ENCODE data around the gene BICRA.
"Not testable (repeated sequence)": the region's sequence is repeated elsewhere in the genome, so short reads cannot be mapped to it uniquely, and the experiment has no call there.

GRCh38 chr19:47718415-47719046 is 109.6 kb downstream of the BICRA start:
- TF ChIP-seq, protein P1, sequence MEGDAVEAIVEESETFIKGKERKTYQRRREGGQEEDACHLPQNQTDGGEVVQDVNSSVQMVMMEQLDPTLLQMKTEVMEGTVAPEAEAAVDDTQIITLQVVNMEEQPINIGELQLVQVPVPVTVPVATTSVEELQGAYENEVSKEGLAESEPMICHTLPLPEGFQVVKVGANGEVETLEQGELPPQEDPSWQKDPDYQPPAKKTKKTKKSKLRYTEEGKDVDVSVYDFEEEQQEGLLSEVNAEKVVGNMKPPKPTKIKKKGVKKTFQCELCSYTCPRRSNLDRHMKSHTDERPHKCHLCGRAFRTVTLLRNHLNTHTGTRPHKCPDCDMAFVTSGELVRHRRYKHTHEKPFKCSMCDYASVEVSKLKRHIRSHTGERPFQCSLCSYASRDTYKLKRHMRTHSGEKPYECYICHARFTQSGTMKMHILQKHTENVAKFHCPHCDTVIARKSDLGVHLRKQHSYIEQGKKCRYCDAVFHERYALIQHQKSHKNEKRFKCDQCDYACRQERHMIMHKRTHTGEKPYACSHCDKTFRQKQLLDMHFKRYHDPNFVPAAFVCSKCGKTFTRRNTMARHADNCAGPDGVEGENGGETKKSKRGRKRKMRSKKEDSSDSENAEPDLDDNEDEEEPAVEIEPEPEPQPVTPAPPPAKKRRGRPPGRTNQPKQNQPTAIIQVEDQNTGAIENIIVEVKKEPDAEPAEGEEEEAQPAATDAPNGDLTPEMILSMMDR (IDR thresholded peaks at IDR 0.05), result not testable (repeated sequence)
- TF ChIP-seq EP300 (IDR thresholded peaks at IDR 0.05), result not testable (repeated sequence)
